Endothelial cell of umbilical vein (primary cell): ENCODE measurements around the gene SERTAD4. TPM values are rescaled to one million over a fixed set of nuclear protein-coding genes. Genes with fewer than 3 reads are reported as not detected.

ENCODE experiments used
- BruUV-seq: library from RNA; stranded (reverse); fragments of 400-500 nt; replicated peaks from 2 replicates; lab custom pipeline; 2021; lab: Mats Ljungman, UMichigan
- CTCF ChIA-PET: fragments of 300-600, 350-600 bp; sonication (Branson Sonifier 250); formaldehyde crosslinking; loops from one replicate; lab custom pipeline; 2021; ENCODE audit warnings: antibody characterized with exemption, inconsistent platforms; lab: Charles Lee
- POLR2A ChIA-PET: fragments of 300-600, 350-600 bp; sonication (Branson Sonifier 250); formaldehyde crosslinking; loops from one replicate; lab custom pipeline; 2021; ENCODE audit warnings: antibody characterized with exemption, inconsistent platforms; lab: Charles Lee
- DNase-seq: peaks from one replicate; pipeline ENCODE4 v3.0.0-alpha.2; 2011; ENCODE audit warnings: low read depth, low spot score
- FAIRE-seq: peaks from 2 replicates; lab custom pipeline; 2011; peaks lifted over from hg19 to GRCh38; lab: Jason Lieb, UNC
- H2AFZ ChIP-seq: 2 replicates; pipeline ENCODE4 v1.6.0; 2012; ENCODE audit warnings: low read depth, low read length, control low read depth, inconsistent platforms
- H3K27ac ChIP-seq: 2 replicates; pipeline ENCODE4 v1.5.1; 2011; ENCODE audit warnings: low read depth, mild to moderate bottlenecking, control low read depth, low read length, moderate library complexity; ENCODE audit not compliant: insufficient read depth
- H3K27me3 ChIP-seq, 2 experiments: 2 replicates each; pipeline versions ENCODE4 v1.6.0 to v1.6.1; 2011; ENCODE audit warnings: low read length in 2 of 2, mixed read lengths in 1 of 2; ENCODE audit not compliant: control insufficient read depth in 2 of 2, insufficient read depth in 2 of 2
- H3K36me3 ChIP-seq, 2 experiments: 2 replicates in 1 of 2; 3 replicates in 1 of 2; pipeline ENCODE4 v1.5.1; 2011; ENCODE audit warnings: low read length in 2 of 2, mild to moderate bottlenecking in 1 of 2, moderate library complexity in 1 of 2; ENCODE audit not compliant: control insufficient read depth in 2 of 2, insufficient read depth in 2 of 2; ENCODE audit errors: extremely low read depth in 1 of 2
- H3K4me1 ChIP-seq: 3 replicates; pipeline ENCODE4 v1.5.1; 2011; ENCODE audit warnings: mild to moderate bottlenecking, low read length; ENCODE audit not compliant: control insufficient read depth, insufficient read depth; ENCODE audit errors: extremely low read depth
- H3K4me2 ChIP-seq: 2 replicates; pipeline ENCODE4 v1.6.1; 2011; ENCODE audit warnings: low read length, control low read depth, mixed read lengths; ENCODE audit not compliant: insufficient read depth
- H3K4me3 ChIP-seq, 3 experiments: fragments of 200-600 bp in 1 of 3; sonication (generic), shearing (Covaris generic) in 1 of 3; replicated peaks in 1 of 3; 2 replicates each; pipeline ENCODE4 v1.5.1; 2011 to 2016; ENCODE audit warnings: control low read depth in 3 of 3, low read length in 3 of 3, mild to moderate bottlenecking in 2 of 3, inconsistent platforms in 1 of 3, low read depth in 1 of 3, moderate library complexity in 1 of 3; ENCODE audit not compliant: insufficient read depth in 1 of 3
- H3K79me2 ChIP-seq: 2 replicates; pipeline ENCODE4 v1.6.0; 2012; ENCODE audit warnings: low read length, inconsistent platforms; ENCODE audit not compliant: control insufficient read depth, insufficient read depth
- H3K9ac ChIP-seq: replicated peaks from 2 replicates; pipeline ENCODE3; 2011; ENCODE audit warnings: low read length, control low read depth; ENCODE audit not compliant: insufficient read depth; ENCODE audit errors: extremely low read depth
- H3K9me1 ChIP-seq: replicated peaks from 3 replicates; pipeline ENCODE4 v1.6.0; 2011; ENCODE audit warnings: mild to moderate bottlenecking, low read length; ENCODE audit not compliant: control insufficient read depth, insufficient read depth; ENCODE audit errors: extremely low read depth
- H3K9me3 ChIP-seq: replicated peaks from 2 replicates; pipeline ENCODE4 v1.5.1; 2012; ENCODE audit warnings: low read length, inconsistent platforms; ENCODE audit not compliant: control insufficient read depth, insufficient read depth
- H4K20me1 ChIP-seq: replicated peaks from 2 replicates; pipeline ENCODE3; 2011; ENCODE audit warnings: mild to moderate bottlenecking, low read length; ENCODE audit not compliant: control insufficient read depth, insufficient read depth; ENCODE audit errors: extremely low read depth
- FOS ChIP-seq: IDR thresholded peaks from 2 replicates; pipeline ENCODE4 v1.6.1; 2011; ENCODE audit warnings: mild to moderate bottlenecking, low read length, moderate library complexity, borderline replicate concordance; ENCODE audit not compliant: insufficient read depth
- JUN ChIP-seq: IDR thresholded peaks from 2 replicates; pipeline ENCODE4 v1.6.1; 2011; ENCODE audit warnings: borderline replicate concordance, low read depth; ENCODE audit not compliant: insufficient read length, insufficient read depth
- MAX ChIP-seq: IDR thresholded peaks from 2 replicates; pipeline ENCODE4 v1.6.1; 2011; ENCODE audit not compliant: insufficient read depth, insufficient read length
- MYC ChIP-seq: IDR thresholded peaks from one replicate; pipeline ENCODE4 v1.6.1; 2011; ENCODE audit warnings: mild to moderate bottlenecking, low read depth, low read length
- POLR2AphosphoS5 ChIP-seq: IDR thresholded peaks from 2 replicates; pipeline ENCODE4 v1.6.1; 2012; ENCODE audit warnings: low read depth, mild to moderate bottlenecking, control low read depth, low read length, moderate library complexity; ENCODE audit not compliant: insufficient read depth
- dilution Hi-C: fragments of 300-500 bp; cut with MboI; formaldehyde crosslinking; loops from one replicate; pipeline ENCODE4 v1.15.0; 2019; ENCODE audit warnings: low sequenced_read_pairs; ENCODE audit not compliant: extremely low pct_ligation_motif_present
- intact Hi-C: fragments of 100-400 bp; cut with micrococcal nuclease; formaldehyde crosslinking; loops from one replicate; pipeline ENCODE4 v1.10.0; 2022
- polyA plus RNA-seq, 4 experiments: library from polyadenylated mRNA; depleted of rRNA in 3 of 4; stranded (reverse) in 3 of 4; unstranded in 1 of 4; fragments of >200 nt; gene quantifications; 2 replicates each; pipeline versions ENCODE4 v1.2.1 to v1.2.3, GENCODE V29; 2011 to 2012; ENCODE audit warnings: missing spikeins in 1 of 4
- total RNA-seq: library from RNA; stranded (reverse); gene quantifications from 2 replicates; pipeline ENCODE4 v1.2.3, GENCODE V29; 2021

Gene SERTAD4
- total and polyA plus RNA-seq, 2 donors (not counting 3 experiments of a cell fraction or from before 2014, with no cell fraction given) = 4.0 to 11.3 TPM

- peak overlapping the region; percentile 71 for H3K9ac ChIP-seq
- ChIA-PET POLR2A (interaction anchor here (0.7 to 1.3 kb wide), 3 partner anchors 17 to 1787 kb away, joined by 3 to 8 read pairs (median 5); no protein-coding TSS in a partner anchor), CTCF (interaction anchor here (1.0 to 2.6 kb wide), 5 partner anchors 11 to 883 kb away, joined by 3 to 12 read pairs (median 8); partner anchors contain the start of gene KCNH1)
- H3K4me2 ChIP-seq = peak overlapping the region; percentile 83
- H4K20me1 ChIP-seq = no peaks in the 10 kb centered on the region
- no peaks in the 10 kb centered on the region for H3K36me3 ChIP-seq
- H3K4me1 ChIP-seq = peaks cover 20% of the 10 kb centered on the region
- no peaks in the 10 kb centered on the region for H3K79me2 ChIP-seq
- TF ChIP-seq POLR2AphosphoS5 (peak; percentile 36), JUN (no peak)
- H3K4me3 ChIP-seq = peak overlapping the region; percentile 34 to 57 (median 37)
- DNase-seq (peak; percentile 72), FAIRE-seq (peak; percentile 74)
- H3K9me1 ChIP-seq = no peaks in the 10 kb centered on the region
- H3K9me3 ChIP-seq = no peaks in the 10 kb centered on the region
- dilution Hi-C loops = no loop called here
- intact Hi-C loops = loop anchor here (1.0 kb wide), 4 partner anchors 12 to 123 kb away; no protein-coding TSS in a partner anchor
- peak overlapping the region; percentile 90 for H2AFZ ChIP-seq
- BruUV-seq = no TSS peak
- peak overlapping the region; percentile 39 for H3K27ac ChIP-seq
- H3K27me3 ChIP-seq = peaks cover 0 to 8% of the 10 kb centered on the region in 2 experiments
These were observed 18.5 kb downstream of the SERTAD4 start for GRCh38 chr1:210250998-210251679.

GRCh38 chr1:210251680-210252490, 19.3 kb downstream of the SERTAD4 start:
- Histone ChIP-seq H3K27me3 (peaks cover 0 to 8% of the 10 kb centered on the region in 2 experiments), H3K9ac (peak overlapping the region; percentile 71), H3K36me3 (no peaks in the 10 kb centered on the region), H3K4me1 (peaks cover 15% of the 10 kb centered on the region), H3K9me3 (no peaks in the 10 kb centered on the region), H3K27ac (peak overlapping the region; percentile 39), H3K4me2 (peak overlapping the region; percentile 83), H4K20me1 (no peaks in the 10 kb centered on the region), H3K79me2 (no peaks in the 10 kb centered on the region), H2AFZ (peak overlapping the region; percentile 90), H3K9me1 (no peaks in the 10 kb centered on the region), H3K4me3 (peak overlapping the region; percentile 6 to 44 (median 34))
- ChIA-PET POLR2A (no interaction called here), CTCF (interaction anchor here (1.4 to 2.6 kb wide), 5 partner anchors 11 to 49 kb away, joined by 3 to 12 read pairs (median 8); no protein-coding TSS in a partner anchor)
- DNase-seq = no peak
- FAIRE-seq = peak; percentile 73
- dilution Hi-C loops (no loop called here), intact Hi-C loops (loop anchor here (1.0 kb wide), 4 partner anchors 13 to 122 kb away; no protein-coding TSS in a partner anchor)
- TF ChIP-seq POLR2AphosphoS5 (no peak), FOS (no peak), MYC (no peak), JUN (no peak), MAX (no peak)
- no TSS peak for BruUV-seq
